Testis (tissue), 3 donors: ENCODE data around the gene STRIP2. TPM values are rescaled to one million over a fixed set of nuclear protein-coding genes. Genes with fewer than 3 reads are reported as not detected.

Experiments
- DNase-seq: peaks from one replicate; pipeline ENCODE4 v3.0.0-alpha.2; 2019
- H3K27ac ChIP-seq, 2 donors: fragments of 200-600 bp; sonication (generic); one replicate each; pipeline ENCODE4 v1.5.1; 2019
- H3K27me3 ChIP-seq: fragments of 200-600 bp; sonication (generic); one replicate; pipeline ENCODE4 v1.5.1; 2019
- H3K36me3 ChIP-seq: fragments of 200-600 bp; sonication (generic); one replicate; pipeline ENCODE4 v1.5.1; 2017; ENCODE audit warnings: low read depth; ENCODE audit errors: missing control alignments
- H3K4me1 ChIP-seq: fragments of 200-600 bp; sonication (generic); one replicate; pipeline ENCODE4 v1.5.1; 2019
- H3K4me3 ChIP-seq, 2 donors: fragments of 200-600 bp; sonication (generic); one replicate each; pipeline ENCODE4 v1.5.1; 2017 to 2019
- H3K9me3 ChIP-seq: fragments of 200-600 bp; sonication (generic); one replicate; pipeline ENCODE4 v1.5.1; 2017
- POLR2A ChIP-seq: fragments of 450-650 bp; IDR thresholded peaks from one replicate; pipeline ENCODE4 v1.6.1; 2017; ENCODE audit warnings: antibody characterized with exemption, mild to moderate bottlenecking, moderate library complexity
- WGBS, 2 donors: methylation state at CpG; one replicate each; pipeline ENCODE4 v1.1.5; 2018; 5-methylcytosine and 5-hydroxymethylcytosine counted together
- intact Hi-C: fragments of 100-400 bp; cut with DNase I; formaldehyde crosslinking; loops from one replicate; pipeline ENCODE4 v1.15.1; 2023; ENCODE audit warnings: low total_unique reads
- polyA plus RNA-seq: library from polyadenylated mRNA; stranded (reverse); fragments of 350-450 nt; fragmentation: Illumina TruSeq; extraction: RNeasy Lipid Tissue Mini Kit (QIAGEN cat#74804); gene quantifications from one replicate; pipeline ENCODE4 v1.2.3, GENCODE V29; 2014; ENCODE audit warnings: low read depth, low replicate concordance; ENCODE audit not compliant: insufficient read depth
- total RNA-seq, 2 donors: library from RNA; depleted of rRNA; stranded (reverse); fragments of >200 nt; gene quantifications; one replicate each; pipeline ENCODE4 v1.2.3, GENCODE V29; 2016
- TF ChIP-seq, protein P1 (sequence below), 3 experiments: fragments of 450-650 bp in 2 of 3; fragments of 200-600 bp in 1 of 3; sonication (generic) in 1 of 3; IDR thresholded peaks; one replicate each; pipeline ENCODE4 v1.5.1; 2016 to 2019; ENCODE audit warnings: antibody characterized with exemption in 3 of 3, mild to moderate bottlenecking in 2 of 3, moderate library complexity in 1 of 3

Gene STRIP2
- total and polyA plus RNA-seq, 3 donors from 2014 or later, result 18.8 to 54.0 (median 25.5) TPM

DNA sequence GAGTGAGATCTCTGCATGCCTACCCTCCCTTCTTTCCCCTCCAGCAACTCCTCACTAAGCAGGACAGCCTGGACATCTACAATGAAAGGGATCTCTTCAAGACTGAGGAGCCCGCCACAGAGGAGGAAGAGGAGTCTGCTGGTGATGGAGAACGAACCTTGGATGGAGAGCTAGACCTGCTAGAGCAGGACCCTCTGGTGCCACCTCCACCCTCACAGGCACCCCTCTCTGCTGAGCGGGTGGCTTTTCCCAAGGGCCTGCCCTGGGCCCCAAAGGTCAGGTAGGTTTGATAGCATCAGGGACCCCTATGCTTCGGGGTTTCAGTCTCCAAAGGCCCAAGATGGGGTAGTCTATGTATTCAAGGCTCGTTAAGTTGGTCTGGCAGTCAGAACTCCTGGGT lies 23.9 kb downstream of the STRIP2 start:
- no peaks in the 10 kb centered on the region for H3K36me3 ChIP-seq
- no peak for TF ChIP-seq POLR2A
- TF ChIP-seq, protein P1, sequence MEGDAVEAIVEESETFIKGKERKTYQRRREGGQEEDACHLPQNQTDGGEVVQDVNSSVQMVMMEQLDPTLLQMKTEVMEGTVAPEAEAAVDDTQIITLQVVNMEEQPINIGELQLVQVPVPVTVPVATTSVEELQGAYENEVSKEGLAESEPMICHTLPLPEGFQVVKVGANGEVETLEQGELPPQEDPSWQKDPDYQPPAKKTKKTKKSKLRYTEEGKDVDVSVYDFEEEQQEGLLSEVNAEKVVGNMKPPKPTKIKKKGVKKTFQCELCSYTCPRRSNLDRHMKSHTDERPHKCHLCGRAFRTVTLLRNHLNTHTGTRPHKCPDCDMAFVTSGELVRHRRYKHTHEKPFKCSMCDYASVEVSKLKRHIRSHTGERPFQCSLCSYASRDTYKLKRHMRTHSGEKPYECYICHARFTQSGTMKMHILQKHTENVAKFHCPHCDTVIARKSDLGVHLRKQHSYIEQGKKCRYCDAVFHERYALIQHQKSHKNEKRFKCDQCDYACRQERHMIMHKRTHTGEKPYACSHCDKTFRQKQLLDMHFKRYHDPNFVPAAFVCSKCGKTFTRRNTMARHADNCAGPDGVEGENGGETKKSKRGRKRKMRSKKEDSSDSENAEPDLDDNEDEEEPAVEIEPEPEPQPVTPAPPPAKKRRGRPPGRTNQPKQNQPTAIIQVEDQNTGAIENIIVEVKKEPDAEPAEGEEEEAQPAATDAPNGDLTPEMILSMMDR (IDR thresholded peaks at IDR 0.05), result no peak
- 97 to 98% methylated on average over 5 of the region's 5 CpGs for WGBS, 2 donors
- intact Hi-C loops, result no loop called here
- H3K27ac ChIP-seq, result no peak overlapping the region
- DNase-seq, result no peak
- H3K4me3 ChIP-seq, result no peak overlapping the region
- H3K4me1 ChIP-seq, result no peaks in the 10 kb centered on the region
- no peaks in the 10 kb centered on the region for H3K27me3 ChIP-seq
- H3K9me3 ChIP-seq, result no peaks in the 10 kb centered on the region

DNA sequence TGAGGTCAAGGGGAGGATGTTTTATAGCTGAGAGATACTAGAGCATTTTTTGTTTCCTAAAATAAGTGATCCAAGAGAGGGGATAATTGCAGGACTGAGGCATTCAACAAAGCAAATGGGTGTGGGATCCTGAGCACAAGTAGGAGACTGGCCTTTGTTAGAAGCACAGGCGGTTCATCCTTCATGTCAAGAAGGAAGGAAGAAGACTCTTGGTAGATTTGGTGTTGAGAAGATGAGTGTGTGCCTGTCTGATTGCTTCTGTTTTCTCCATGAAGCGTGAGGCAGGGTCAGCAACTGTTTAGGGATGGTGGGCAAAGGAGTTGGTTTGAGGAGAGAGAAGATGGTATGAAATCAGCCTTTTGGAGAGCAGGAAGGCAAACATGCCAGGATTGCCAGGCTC lies 27.6 kb downstream of the STRIP2 start:
- 98 to 100% methylated on average over 2 of the region's 2 CpGs for WGBS, 2 donors
- TF ChIP-seq, protein P1 (IDR thresholded peaks at IDR 0.05), result no peak
- no peak for TF ChIP-seq POLR2A

DNA sequence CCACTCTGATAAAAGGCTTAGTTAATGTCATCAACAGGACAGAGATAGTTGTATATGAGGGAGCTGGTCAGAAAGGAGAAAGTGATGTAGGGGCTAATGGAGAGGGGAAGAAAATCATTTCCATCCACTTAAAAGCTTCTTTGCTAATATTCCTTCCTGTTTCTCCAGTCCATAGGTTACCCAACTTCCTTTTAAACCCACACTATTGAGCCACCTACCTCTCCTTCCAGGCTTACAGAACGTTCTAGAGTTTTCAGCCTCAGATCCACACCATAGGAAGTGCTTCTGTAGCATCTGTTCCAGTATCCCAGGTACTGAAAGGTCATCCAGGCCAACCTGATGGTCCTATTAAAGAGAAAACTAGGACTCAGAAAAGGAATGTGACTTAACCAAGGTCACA lies 28.2 kb downstream of the STRIP2 start:
- DNase-seq, result no peak
- no peaks in the 10 kb centered on the region for H3K36me3 ChIP-seq
- H3K4me1 ChIP-seq, result no peaks in the 10 kb centered on the region
- no peak overlapping the region for H3K4me3 ChIP-seq
- TF ChIP-seq, protein P1 (IDR thresholded peaks at IDR 0.05), result no peak
- H3K27ac ChIP-seq, result no peak overlapping the region
- no peaks in the 10 kb centered on the region for H3K27me3 ChIP-seq
- WGBS, 2 donors, result 89% methylated on average over 1 of the region's 1 CpG
- no peaks in the 10 kb centered on the region for H3K9me3 ChIP-seq
- intact Hi-C loops, result no loop called here

More for the DNA sequence above, 27.6 kb downstream of the STRIP2 start:
- H3K4me1 ChIP-seq, result no peaks in the 10 kb centered on the region
- no peak overlapping the region for H3K4me3 ChIP-seq
- no peaks in the 10 kb centered on the region for H3K27me3 ChIP-seq
- H3K36me3 ChIP-seq, result no peaks in the 10 kb centered on the region
- intact Hi-C loops, result no loop called here
- no peaks in the 10 kb centered on the region for H3K9me3 ChIP-seq
- DNase-seq, result no peak
- no peak overlapping the region for H3K27ac ChIP-seq

DNA sequence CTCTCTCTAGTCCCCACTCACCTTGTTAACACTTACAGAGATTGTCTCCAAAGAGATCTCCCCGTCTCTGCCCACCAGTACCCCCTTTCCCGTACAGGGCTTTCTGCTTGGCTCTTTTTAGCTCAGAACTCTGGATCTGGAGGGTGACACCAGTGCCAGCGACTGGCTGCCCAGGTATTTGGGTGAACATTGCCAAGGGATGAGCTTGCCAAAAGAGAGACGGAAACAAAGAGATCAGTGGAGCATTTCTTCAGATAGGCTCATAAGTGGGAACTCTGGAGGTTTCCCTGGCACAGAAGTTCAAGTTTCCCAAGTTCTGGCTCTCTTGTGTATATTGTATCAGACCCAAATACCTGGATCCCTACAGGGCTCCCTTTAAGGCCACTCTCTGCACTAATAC lies 30.0 kb downstream of the STRIP2 start:
- Histone ChIP-seq H3K27ac (no peak overlapping the region), H3K36me3 (no peaks in the 10 kb centered on the region), H3K9me3 (no peaks in the 10 kb centered on the region), H3K27me3 (no peaks in the 10 kb centered on the region), H3K4me3 (no peak overlapping the region), H3K4me1 (peaks cover 5% of the 10 kb centered on the region)
- intact Hi-C loops, result no loop called here
- TF ChIP-seq POLR2A, result no peak
- TF ChIP-seq, protein P1 (IDR thresholded peaks at IDR 0.05), result no peak
- WGBS, 2 donors, result 95 to 96% methylated on average over 4 of the region's 4 CpGs
- no peak for DNase-seq

DNA sequence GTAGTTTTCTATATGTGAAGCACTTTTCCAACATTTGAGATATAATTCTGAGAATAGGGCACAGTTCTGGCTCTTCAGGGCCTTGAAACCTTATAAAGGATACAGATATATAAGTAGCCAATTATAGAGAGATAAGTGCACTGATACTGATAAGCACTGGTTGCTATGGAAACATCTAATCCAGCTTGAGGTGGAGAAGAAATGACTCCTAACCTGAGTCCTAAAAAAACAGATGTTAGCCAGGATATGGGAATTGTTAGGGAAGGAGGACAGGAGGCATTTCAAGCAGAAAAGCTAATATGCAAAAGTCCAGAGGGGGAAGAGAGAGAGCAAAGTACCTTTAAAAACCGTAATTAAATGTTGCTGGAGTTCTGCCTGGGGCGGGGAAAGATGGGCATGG lies 30.8 kb downstream of the STRIP2 start:
- Histone ChIP-seq H3K27ac (no peak overlapping the region), H3K27me3 (no peaks in the 10 kb centered on the region), H3K4me3 (no peak overlapping the region), H3K4me1 (peaks cover 5% of the 10 kb centered on the region), H3K36me3 (no peaks in the 10 kb centered on the region), H3K9me3 (no peaks in the 10 kb centered on the region)
- DNase-seq, result no peak
- no peak for TF ChIP-seq POLR2A
- TF ChIP-seq, protein P1 (IDR thresholded peaks at IDR 0.05), result no peak
- 78 to 80% methylated on average over 2 of the region's 2 CpGs for WGBS, 2 donors
- intact Hi-C loops, result no loop called here
